ENCODE results near the gene PAM. TPM values are rescaled to one million over a fixed set of nuclear protein-coding genes. Genes with fewer than 3 reads are reported as not detected.

Gene PAM
- total RNA-seq, 1 experiment from 2014 or later: 131 TPM

GRCh38 chr5:102731693-102732092 lies 23.4 kb upstream of the PAM start:
- no TSS peak for BruUV-seq (replicated peaks)
- intact Hi-C loops (cut with micrococcal nuclease; ENCODE audit: unreplicated experiment): no loop called here
- Histone ChIP-seq H3K27ac (ENCODE audit: low read length) (no peak overlapping the region), H3K27me3 (ENCODE audit: control insufficient read depth, insufficient read depth, low read length) (no peaks in the 10 kb centered on the region; the same call in 1 of the 2 replicates), H3K36me3 (ENCODE audit: control insufficient read depth, insufficient read depth, low read length) (no peaks in the 10 kb centered on the region), H3K9me3 (ENCODE audit: control insufficient read depth, insufficient read depth, low read depth, low read length) (no peaks in the 10 kb centered on the region), H3K4me1 (ENCODE audit: control insufficient read depth, insufficient read depth, low read length) (no peaks in the 10 kb centered on the region), H3K4me3 (ENCODE audit: low read depth in 2 of 2, low read length in 2 of 2) (no peak overlapping the region)
- in situ Hi-C loops (cut with HindIII; ENCODE audit: low pct_unique_long_range_greater_than_20kb, low sequenced_read_pairs): no loop called here
- CTCF ChIA-PET: no interaction called here
- POLR2A ChIA-PET: no interaction called here
- DNase-seq (ENCODE audit: low read depth, low spot score): no peak
- TF ChIP-seq SIN3A (IDR thresholded peaks at IDR 0.05; ENCODE audit: borderline replicate concordance, insufficient read depth, low read depth, low read length) (no peak), REST (IDR thresholded peaks at IDR 0.05; ENCODE audit: insufficient read depth in 1 of 2, low read depth in 2 of 2, low read length in 1 of 2) (no peak), POLR2AphosphoS5 (IDR thresholded peaks at IDR 0.05; ENCODE audit: low read depth, low read length) (no peak), CTCF (IDR thresholded peaks at IDR 0.05) (no peak), TCF7L2 (IDR thresholded peaks at IDR 0.05; ENCODE audit: low read depth, low read length) (no peak)
- ATAC-seq: no peak

GRCh38 chr5:102733534-102733933 lies 21.6 kb upstream of the PAM start:
- no peak for TF ChIP-seq TCF7L2 (IDR thresholded peaks at IDR 0.05; ENCODE audit: low read depth, low read length)
- no peak for TF ChIP-seq SIN3A (IDR thresholded peaks at IDR 0.05; ENCODE audit: borderline replicate concordance, insufficient read depth, low read depth, low read length)
- no peak for TF ChIP-seq CTCF (IDR thresholded peaks at IDR 0.05)
- TF ChIP-seq POLR2AphosphoS5 (IDR thresholded peaks at IDR 0.05; ENCODE audit: low read depth, low read length): no peak
- BruUV-seq (replicated peaks): no TSS peak
- ChIA-PET POLR2A (no interaction called here), CTCF (no interaction called here)
- no peaks in the 10 kb centered on the region for H3K4me1 ChIP-seq (ENCODE audit: control insufficient read depth, insufficient read depth, low read length)
- no peak overlapping the region for H3K4me3 ChIP-seq (ENCODE audit: low read depth in 2 of 2, low read length in 2 of 2)
- intact Hi-C loops (cut with micrococcal nuclease; ENCODE audit: unreplicated experiment) (no loop called here), in situ Hi-C loops (cut with HindIII; ENCODE audit: low pct_unique_long_range_greater_than_20kb, low sequenced_read_pairs) (no loop called here)
- H3K9me3 ChIP-seq (ENCODE audit: control insufficient read depth, insufficient read depth, low read depth, low read length): no peaks in the 10 kb centered on the region
- no peaks in the 10 kb centered on the region for H3K36me3 ChIP-seq (ENCODE audit: control insufficient read depth, insufficient read depth, low read length)
- ATAC-seq: no peak
- no peak overlapping the region for H3K27ac ChIP-seq (ENCODE audit: low read length)
- no peaks in the 10 kb centered on the region; the same call in 1 of the 2 replicates for H3K27me3 ChIP-seq (ENCODE audit: control insufficient read depth, insufficient read depth, low read length)
- DNase-seq (ENCODE audit: low read depth, low spot score): no peak

All from Panc1 (cell line).